ENCODE measurements around the gene SOX13. TPM values are rescaled to one million over a fixed set of nuclear protein-coding genes. Genes with fewer than 3 reads are reported as not detected.

Gene SOX13
- total RNA-seq, 1 donor, result 3.3 TPM

DNA sequence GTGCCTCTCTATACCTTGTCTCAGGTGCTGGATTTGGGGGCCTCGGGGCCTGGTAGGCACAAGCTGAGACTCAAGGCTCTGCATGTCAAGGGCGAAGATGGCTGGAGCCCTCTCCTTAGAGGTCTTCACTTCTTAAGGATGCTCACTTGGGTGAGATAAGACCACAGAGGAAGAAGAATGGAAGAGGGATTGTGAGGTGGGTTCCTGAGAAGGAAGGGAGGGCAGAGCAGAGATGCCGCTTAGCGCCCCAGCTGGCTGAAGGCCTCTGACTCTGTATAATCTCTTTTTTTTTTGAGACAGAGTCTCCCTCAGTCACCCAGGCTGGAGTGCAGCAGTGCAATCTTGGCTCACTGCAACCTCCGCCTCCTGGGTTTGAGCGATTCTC, 32.2 kb downstream of the SOX13 start:
- no peak for DNase-seq (ENCODE audit: low read depth)
- TF ChIP-seq, protein P1, sequence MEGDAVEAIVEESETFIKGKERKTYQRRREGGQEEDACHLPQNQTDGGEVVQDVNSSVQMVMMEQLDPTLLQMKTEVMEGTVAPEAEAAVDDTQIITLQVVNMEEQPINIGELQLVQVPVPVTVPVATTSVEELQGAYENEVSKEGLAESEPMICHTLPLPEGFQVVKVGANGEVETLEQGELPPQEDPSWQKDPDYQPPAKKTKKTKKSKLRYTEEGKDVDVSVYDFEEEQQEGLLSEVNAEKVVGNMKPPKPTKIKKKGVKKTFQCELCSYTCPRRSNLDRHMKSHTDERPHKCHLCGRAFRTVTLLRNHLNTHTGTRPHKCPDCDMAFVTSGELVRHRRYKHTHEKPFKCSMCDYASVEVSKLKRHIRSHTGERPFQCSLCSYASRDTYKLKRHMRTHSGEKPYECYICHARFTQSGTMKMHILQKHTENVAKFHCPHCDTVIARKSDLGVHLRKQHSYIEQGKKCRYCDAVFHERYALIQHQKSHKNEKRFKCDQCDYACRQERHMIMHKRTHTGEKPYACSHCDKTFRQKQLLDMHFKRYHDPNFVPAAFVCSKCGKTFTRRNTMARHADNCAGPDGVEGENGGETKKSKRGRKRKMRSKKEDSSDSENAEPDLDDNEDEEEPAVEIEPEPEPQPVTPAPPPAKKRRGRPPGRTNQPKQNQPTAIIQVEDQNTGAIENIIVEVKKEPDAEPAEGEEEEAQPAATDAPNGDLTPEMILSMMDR (IDR thresholded peaks at IDR 0.05; ENCODE audit: insufficient read depth, low read length), result no peak
- no peak overlapping the region for H3K4me3 ChIP-seq (ENCODE audit: low read depth, low read length)

DNA sequence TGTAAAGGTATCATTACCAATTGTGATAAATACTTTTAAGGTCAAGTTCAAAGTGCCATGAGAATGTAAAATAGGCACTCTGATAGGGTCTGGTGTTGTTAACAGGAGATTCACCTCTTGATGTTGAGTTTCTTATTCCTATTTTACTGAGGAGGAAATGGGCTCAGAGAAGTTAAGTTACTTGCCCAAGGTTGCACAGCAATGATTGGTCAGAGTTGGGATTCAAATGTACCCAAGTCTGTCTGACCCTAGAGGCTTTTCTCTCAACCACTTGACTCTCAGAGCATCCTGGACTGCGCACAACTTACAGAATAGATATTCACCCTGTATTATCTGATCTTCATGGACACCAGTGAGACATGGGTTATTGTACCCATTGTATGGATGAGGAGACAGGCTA, 33.9 kb downstream of the SOX13 start:
- no peak for DNase-seq (ENCODE audit: low read depth)
- TF ChIP-seq, protein P1 (IDR thresholded peaks at IDR 0.05; ENCODE audit: insufficient read depth, low read length), result no peak
- H3K4me3 ChIP-seq (ENCODE audit: low read depth, low read length), result no peak overlapping the region

DNA sequence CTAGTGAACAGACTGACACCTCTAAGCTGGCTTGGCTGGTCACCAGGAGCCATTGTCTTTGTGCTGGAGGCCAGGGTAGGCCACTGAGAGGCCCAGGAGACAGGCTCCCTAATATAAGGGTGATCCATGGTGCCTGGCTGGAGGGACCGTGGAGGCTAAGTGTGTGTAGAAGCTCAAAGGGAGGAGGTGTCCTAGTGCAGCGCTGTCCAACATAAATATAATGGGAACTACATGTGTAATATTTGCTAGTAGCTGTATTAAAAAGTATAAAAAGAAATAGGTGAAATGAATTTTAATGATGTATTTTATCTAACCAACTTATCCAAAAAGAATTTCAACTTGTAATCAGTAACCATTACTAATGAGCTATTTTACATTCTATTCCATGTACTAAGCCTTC, 35.0 kb downstream of the SOX13 start:
- no peak for DNase-seq (ENCODE audit: low read depth)
- TF ChIP-seq, protein P1 (IDR thresholded peaks at IDR 0.05; ENCODE audit: insufficient read depth, low read length), result no peak
- H3K4me3 ChIP-seq (ENCODE audit: low read depth, low read length), result no peak overlapping the region

- no peak for DNase-seq (ENCODE audit: low read depth)
- TF ChIP-seq, protein P1 (IDR thresholded peaks at IDR 0.05; ENCODE audit: insufficient read depth, low read length), result no peak
These were observed 35.6 kb downstream of the SOX13 start for GRCh38 chr1:204108312-204109141.

DNA sequence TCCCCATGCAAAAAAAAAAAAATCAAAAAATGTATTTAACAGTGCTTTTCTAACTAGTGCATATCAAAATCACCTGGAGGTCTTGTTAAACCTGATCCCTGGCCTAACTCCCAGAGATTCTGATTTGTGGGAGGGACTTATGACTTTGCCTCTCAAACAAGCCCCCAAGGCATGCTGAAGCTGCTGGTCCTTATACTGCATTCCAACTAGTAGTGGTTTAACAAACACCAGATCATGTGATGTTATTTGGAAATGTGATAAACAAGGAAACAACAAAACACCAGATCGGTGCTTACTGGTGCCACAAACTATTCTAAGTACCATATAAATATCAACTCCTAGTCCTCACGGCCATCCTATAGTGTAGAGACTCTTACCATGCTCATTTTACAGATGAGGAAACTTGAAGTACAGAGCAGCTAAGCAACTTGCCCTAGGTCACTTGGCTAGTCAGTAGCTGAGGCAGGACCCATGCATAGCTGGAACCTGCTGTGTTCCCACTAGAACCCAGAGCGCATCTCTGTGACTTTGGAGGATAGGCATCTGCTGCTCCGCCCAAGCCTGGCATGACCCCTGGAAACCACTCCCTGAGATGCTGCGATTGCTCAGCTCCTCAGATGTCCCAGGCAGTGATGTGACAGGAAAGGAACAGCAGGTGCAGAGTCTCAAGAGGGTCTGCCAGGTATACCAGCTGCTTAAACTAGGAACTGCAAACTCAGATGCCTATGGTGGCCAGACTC, 38.1 kb downstream of the SOX13 start:
- DNase-seq (ENCODE audit: low read depth), result no peak
- H3K4me3 ChIP-seq (ENCODE audit: low read depth, low read length), result no peak overlapping the region
- TF ChIP-seq, protein P1 (IDR thresholded peaks at IDR 0.05; ENCODE audit: insufficient read depth, low read length), result no peak

More at GRCh38 chr1:204108312-204109141, 35.6 kb downstream of the SOX13 start:
- no peak overlapping the region for H3K4me3 ChIP-seq (ENCODE audit: low read depth, low read length)

- no peak overlapping the region for H3K4me3 ChIP-seq (ENCODE audit: low read depth, low read length)
- DNase-seq (ENCODE audit: low read depth), result no peak
- TF ChIP-seq, protein P1 (IDR thresholded peaks at IDR 0.05; ENCODE audit: insufficient read depth, low read length), result no peak
These were observed 40.2 kb downstream of the SOX13 start for GRCh38 chr1:204112876-204113730.
